Hindlimb muscle (tissue), 1 donor: Measurements from ENCODE around the gene NUP107. TPM values are rescaled to one million over a fixed set of nuclear protein-coding genes. Genes with fewer than 3 reads are reported as not detected.
"Not testable (repeated sequence)": the region's sequence is repeated elsewhere in the genome, so short reads cannot be mapped to it uniquely, and the experiment has no call there.

ENCODE experiments used
- DNase-seq: peaks from one replicate; pipeline ENCODE4 v3.0.0-alpha.2; 2013
- polyA plus RNA-seq: library from polyadenylated mRNA; unstranded; fragments of 120-200 nt; gene quantifications from one replicate; pipeline ENCODE4 v1.2.1, GENCODE V29; 2013; ENCODE audit not compliant: insufficient read length

NUP107 gene
- 38.9 TPM for polyA plus RNA-seq

DNA sequence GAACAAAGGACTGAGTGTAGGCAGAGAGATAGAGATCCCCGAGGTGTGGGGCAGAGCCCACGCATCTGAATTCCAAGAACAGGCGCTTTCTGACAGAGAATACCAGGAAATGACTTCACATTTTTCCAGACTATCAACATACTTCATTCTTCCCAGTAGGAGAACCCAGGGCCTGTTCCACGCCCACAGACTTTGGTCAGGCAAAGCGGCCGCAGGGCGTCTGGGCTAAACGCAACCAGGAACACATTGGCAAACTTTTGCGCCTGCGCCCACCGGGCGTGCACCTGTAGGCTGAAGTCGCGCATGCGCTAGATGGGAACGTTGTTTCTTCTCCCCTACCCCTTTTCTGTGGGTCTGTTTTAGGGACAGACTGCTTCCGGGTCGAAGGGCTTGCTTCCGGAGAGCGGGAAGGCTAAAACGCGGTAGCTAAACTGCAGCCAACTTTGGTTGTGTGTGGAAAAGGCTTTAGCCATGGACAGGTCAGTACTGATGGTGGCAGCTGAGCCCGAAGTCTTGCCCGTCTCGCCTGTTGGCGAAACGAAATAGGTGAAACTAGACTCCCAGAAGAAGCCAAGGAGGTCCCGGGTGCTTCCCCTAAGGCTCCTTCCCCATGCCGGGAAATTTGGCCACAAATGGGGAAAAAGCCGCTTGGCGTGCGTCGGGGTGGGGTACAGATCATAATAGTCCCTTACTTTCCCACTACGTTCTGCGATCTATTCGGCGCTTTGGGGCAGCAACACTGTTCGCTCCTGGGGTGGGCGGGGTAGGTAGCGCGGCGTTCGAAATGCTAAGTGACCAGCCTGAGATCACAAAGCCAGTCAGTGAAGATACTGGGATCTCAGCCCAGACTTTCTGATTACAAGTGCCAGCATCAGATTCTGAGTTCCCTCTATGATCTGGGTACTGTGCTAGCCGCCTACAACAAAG lies at the start of gene NUP107:
TSS of gene NUP107 (plus strand) at position 384 of the 927 bp plus-strand sequence. CDS start at position 472, 88 bp downstream.
- peak; percentile 98 for DNase-seq

DNA sequence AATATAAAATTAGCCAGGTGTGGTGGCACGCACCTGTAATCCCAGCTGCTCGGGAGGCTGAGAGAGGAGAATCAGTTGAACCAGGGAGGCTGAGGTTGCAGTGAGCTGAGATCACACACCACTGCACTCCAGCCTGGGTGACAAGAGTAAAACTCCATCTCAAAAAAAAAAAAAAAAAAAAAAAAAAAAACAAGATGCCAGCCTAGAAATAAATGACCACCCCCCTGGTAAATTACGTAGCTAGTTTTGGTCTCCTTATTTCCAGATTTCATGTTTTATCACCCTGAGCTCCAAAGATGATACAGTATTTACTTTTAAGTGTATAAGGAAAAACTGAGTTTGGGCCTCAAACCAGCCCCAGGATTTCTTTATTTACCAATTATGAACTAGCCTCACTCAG lies 49.3 kb upstream of the NUP107 start:
- DNase-seq = not testable (repeated sequence)

DNA sequence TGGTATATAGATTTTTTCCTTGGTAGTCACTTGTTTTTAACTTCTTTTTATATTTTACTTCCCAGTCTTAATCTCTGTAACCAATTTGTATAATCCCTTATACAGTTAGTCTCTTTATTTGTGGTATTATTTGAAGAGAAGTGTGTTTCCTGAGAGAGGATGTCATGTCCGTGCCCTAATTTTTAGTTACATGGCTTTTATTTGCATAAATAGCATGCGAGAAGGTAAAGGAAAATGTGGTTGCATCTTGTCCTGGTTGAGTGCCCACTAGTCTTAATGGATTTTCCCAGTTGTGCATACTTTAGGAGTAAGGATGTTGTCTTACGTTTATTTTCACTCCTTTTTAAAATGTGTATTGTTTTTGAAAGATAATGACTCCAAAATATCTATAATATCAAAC lies 48.6 kb upstream of the NUP107 start:
- no peak for DNase-seq

DNA sequence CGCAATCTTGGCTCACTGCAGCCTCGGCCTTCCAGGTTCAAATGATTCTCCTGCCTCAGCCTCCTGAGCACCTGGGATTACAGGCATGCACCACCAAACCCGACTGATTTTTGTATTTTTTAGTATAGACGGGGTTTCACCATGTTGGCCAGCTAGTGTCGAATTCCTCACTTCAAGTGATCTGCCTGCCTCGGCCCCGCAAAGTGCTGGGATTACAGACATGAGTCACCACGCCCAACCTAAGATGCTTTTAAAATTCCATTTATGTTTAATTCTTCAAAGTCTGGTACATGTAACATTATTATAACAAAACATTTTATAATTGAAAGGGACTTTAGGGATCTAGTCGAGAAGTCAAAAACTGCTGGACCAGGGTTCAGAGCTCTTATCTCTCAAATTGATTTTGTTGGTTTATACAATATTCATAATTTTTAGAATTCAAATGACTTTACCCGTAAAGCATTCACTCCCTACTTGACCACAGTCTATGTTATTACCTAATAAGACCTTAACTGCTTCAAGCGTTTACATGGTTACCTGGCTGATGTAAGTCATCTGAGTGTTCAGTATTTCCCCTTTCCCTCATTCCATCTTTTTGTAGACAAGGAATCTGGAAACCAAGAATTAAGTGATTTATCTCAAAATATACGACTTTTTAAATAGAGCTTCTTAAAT lies 47.9 kb upstream of the NUP107 start:
- no peak for DNase-seq

DNA sequence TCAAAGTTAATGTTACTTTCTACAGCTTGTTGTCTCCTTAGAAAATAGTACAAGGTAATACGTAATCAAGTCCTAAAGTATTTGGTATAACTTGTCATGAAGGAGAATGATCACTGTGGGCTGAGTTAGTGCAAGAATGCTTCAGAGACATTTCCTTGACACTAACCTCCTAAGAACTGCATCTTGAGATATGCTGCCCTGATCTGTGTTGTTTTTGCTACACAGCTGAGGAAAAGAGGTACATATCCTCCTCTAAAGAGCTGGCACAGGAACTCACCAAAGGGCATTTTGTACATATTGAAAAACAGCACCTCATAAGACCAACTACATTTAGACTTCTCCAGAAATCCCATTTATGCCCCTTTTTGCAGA lies 47.4 kb upstream of the NUP107 start:
- no peak for DNase-seq

DNA sequence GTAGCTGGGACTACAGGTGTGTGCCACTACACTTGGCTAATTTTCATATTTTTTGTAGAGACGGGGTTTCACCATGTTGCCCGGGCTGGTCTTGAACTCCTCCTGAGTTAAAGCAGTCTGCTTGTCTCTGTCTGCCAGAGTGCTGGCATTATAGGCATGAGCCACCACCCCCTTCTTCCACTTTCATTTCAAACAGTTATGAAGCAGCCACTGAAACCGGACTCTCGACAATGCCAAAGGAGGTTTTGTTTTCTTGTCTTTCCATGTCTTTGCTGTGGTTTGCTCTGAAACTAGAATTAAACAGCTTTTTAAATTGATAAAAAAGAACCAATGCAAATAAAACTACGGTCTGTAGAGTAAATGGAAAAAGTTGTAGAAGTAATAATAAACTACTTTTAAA lies 45.6 kb upstream of the NUP107 start:
- DNase-seq = no peak

DNA sequence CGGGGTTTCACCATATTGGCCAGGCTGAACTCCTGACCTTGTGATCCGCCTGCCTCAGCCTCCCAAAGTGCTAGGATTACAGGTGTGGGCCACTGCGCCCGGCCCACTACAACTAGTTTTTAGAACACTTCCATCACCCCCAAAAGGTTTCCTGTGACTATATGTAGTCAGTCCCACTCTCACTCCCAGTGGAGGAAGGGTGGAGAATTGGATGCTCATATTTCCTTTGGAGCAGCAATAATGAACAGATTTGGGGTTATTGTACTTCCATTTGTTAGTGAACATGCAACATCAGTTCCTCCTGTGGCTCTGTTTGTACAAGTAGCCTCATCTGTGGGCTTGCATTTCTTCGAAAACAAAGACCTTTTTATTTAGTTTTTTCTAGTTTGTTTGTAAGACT lies 40.3 kb upstream of the NUP107 start:
- DNase-seq = no peak

DNA sequence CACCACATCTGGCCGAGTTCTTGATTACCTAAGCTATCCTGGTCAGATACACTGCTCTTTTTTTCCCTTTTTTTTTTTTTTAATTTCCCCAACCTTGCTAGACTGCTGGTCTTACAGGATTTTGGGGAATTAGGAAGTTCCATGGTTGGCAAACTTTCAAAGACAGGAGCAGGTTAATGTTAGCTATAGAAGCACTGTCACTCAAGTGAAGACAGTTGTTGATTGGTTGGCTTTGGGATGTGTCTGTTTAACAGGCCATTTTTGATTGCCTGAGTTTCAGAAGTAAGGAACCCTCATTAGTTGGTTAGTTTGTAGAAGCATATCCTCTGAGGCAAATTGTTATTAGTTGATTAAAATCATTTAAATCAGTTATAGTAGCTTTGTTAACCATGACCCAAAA lies 39.3 kb upstream of the NUP107 start:
- no peak for DNase-seq

DNA sequence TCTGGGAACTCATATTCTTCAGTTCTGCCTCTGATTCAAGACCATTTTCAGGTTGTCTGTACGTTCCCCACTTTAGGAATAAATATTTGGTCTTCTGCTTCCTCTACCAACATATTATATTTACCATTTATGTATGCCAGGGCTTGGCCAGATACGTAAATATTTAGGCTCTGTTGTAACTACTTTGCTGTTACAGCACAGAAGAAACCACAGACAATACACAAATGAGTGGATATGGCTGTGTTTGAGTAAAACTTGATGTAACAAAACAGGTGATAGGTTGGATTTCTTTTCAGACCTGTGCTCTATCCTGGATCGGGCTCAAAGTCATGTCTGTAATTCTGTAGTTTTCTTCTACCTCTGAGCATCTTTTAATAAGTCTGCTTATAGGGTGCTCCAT lies 38.6 kb upstream of the NUP107 start:
- DNase-seq = no peak

DNA sequence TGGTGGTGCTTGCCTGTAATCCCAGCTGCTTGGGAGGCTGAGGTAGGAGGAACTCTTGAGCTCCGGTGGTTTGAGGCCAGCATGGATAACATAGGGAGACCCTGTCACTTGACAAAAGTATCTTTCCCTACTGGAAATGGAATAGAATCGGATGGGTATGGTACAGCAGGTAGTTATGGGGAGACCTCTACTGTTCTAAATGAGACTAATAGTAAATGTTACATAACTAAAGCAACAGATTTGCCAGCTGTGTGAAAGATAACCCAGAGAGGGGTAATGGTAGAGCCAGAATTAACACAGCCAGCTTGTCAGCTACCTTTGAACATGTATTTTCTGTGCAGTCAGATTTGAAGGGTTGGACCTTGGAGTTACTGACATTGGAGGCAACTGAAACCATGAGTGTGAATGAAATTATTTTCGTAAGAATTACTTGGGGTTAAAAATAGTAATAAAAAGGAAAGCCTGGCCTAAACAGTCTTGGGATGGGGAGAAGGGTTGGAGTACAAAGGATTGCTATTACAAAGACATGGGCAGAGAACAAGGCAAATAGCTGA lies 21.7 kb upstream of the NUP107 start:
- no peak for DNase-seq

DNA sequence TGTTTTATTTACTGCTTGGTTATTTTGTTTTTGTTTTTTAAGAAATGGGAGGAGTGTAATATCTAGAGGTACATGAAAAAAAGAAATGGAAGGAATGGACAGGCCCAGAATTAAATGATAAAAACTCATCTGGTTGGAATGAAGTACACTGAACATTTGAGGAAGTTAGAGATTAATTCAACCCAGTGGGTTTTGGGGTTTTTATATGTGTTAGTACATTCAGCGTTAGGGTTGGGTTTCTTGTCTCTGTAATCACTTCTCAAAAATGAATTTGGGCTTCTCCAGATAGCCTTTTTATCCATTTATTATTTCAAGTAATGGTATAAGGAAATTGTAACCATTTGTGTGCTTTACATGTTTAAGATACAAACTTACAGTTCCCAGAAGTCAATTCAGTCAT lies 19.5 kb upstream of the NUP107 start:
- no peak for DNase-seq

DNA sequence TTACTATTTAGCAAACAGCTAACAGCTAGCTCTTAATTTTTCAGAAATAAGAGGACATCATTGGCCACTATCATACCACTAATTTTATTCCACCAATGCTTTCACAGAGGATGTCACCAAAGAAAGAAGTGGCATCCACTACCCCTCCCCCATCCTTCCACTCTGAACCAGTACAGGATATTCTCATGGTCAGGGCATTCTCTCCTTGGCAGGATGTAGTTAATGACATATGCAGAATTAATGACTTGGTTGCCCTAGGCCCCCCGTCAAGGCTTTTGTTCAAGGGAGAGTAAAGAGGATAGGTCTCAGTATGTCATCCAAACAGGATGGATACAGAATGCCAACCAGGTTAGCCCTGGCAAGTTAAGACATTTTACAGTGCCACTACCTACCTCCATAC lies 18.9 kb upstream of the NUP107 start:
- no peak for DNase-seq

DNA sequence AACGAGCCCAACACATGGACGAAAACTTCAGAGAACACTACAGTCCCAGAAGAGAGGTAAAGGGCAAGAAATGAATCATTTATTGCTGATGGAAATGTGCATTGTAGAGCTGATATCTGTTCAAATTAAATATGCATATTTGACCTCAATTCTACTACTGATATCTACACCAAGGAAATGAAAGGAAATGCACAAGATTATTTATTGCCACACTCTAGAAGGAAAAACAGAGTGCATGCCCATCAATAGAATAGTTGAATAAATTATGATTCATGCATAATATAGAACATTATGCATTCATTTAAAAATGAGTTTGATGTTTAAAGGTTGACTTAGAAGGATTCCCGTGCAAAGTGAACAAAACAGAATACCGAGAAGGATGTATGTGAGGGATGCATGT lies 15.6 kb upstream of the NUP107 start:
- no peak for DNase-seq

DNA sequence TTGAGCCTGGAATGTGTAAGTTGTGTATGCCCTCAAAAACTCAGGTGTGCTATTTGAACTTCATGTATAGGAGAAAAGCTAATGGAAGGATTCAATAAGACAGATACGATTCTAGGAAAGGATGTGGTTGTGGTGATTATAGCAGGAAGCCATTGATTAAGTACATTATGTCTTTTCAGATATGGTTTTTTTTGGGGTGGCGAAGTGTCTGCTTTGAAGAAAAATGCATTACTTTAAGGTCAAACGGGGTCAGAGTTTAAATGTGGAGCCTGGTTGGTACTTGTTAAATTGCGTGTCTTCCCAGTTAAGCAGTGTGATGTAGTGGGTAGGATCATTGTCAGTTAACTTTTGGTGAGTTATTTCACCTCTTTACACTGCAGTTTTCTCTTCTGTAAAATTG lies 13.0 kb upstream of the NUP107 start:
- no peak for DNase-seq

DNA sequence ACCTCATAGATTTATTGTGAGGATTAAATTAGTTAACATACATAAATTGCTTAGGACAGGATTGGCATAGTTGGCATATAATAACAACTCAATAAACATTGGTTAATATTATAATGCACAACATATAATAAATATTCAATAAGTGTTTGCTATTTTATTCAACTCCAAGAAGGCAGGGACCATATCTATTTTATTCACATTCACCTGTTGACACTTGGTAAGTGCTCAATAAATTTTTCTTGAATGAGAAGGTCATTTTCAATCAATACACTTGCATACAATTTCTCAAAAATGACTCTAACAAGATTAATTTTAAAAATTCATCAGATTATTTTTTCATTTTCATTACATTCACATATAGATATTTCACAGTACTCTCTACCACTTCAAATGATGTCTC lies 12.4 kb upstream of the NUP107 start:
- no peak for DNase-seq

DNA sequence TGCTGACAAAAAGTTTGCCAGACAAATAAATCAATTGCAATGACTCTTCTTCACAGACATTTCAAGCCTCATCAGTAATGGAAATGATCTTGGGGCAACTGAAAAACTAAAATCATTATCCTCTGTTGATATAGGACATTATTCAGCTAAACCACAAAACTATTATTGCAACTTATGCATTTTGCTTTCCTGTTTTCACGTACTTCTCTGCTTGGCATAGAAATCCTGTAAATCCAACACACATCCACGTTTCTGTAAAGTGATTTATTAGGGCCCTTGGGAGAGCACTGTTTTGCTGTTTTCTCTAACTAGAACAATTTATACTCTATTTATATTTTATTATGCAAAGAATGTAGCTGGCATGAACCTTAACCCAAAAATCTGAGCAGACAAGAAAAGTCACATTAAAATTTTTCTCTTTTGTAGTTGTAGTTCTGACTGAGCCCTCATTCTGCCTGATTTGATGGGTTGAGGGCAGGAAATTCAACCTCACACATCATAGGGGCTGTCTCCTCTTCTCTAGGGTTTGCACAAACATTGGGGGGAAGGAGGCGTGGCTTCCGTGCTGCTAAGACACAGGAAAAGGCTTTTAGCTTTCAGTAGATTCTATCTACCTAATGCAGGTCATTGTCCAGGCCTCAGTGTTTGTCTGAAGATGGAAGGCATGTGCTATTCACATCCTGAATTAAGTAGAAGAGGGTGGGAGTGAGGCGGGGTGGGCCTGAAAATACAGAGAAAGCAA lies 11.5 kb upstream of the NUP107 start:
- no peak for DNase-seq

DNA sequence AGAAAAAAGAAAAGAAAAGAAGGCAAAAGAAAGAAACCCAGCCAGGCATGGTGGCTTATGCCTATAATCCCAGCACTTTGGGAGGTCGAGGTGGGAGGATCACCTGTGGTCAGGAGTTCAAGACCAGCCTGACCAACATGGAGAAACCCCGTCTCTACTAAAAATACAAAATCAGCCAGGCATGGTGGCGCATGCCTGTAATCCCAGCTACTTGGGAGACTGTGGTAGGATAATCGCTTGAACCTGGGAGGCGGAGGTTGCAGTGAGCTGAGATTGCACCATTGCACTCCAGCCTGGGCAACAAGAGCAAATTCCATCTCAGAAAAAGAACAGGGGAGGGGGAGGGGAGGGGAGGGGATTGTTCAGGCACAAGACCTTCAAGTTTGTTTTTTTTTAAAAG lies 9.9 kb upstream of the NUP107 start:
- DNase-seq = not testable (repeated sequence)

DNA sequence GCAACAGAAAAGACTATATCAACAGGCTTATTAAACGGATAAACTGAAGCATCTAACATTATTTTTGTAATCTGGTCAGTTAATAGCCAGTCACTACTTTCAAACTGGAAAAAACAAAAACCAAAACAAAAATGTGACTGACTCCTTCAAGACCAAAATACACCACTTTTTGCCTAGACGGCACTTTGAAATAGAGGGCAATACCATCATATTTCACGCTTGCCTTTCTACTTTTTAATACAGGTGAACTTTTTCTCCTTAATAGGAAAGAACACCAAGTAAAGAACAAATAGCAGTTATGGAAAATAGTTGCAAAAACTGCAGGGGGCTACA lies 550 bp upstream of the NUP107 start:
- no peak for DNase-seq

DNA sequence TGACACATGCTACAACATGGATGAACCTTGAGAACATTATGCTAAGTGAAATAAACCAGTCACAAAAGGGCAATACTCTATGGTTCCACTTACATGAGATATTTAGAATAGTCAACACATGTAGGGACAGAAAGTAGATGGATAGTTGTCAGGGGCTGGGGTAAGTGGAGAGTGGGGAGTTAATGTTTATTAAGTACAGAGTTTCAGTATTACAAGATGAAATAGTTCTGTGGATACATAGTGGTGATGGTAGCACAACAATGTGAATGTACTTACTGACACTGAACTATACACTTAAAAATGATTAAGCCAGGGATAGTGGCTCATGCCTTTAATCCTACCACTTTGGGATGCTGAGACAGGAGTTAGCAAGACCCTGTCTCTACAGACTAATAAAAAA lies 8.7 kb downstream of the NUP107 start:
- DNase-seq = no peak

DNA sequence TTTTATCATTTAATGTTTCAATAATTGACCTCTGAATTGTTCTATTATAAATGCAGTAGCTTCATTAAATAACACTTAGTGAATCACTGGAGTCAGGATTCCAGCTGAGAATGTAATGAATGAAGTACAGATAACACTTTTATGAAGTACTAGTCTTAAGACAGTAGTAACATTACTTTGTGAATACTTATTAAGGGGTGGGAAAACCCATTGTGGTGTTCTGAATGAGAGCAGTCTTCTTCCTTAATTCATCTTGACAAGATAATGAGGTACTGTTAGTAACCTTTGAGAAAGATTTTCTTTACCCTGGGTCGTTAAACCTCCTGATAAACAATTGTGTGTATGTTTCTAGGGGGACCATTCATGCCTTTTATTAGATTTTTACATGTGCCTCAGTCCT lies 12.7 kb downstream of the NUP107 start:
- DNase-seq = no peak

DNA sequence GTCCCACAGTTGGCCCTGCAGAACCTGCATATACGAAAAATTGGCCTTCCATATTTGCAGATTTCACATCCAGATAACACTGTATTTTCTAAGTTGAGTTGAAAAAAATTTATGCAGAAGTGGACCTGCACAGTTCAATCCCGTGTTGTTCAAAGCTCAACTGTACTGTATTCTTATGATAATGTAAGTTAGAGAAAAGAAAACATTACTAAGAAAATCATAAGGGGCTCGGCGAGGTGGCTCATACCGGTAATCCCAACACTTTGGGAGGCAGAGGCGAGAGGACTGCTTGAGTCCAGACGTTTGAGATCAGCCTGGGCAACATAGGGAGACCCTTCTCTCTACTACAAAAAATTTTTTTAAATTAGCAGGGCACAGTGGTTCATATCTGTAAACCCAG lies 41.0 kb downstream of the NUP107 start:
- DNase-seq = no peak

DNA sequence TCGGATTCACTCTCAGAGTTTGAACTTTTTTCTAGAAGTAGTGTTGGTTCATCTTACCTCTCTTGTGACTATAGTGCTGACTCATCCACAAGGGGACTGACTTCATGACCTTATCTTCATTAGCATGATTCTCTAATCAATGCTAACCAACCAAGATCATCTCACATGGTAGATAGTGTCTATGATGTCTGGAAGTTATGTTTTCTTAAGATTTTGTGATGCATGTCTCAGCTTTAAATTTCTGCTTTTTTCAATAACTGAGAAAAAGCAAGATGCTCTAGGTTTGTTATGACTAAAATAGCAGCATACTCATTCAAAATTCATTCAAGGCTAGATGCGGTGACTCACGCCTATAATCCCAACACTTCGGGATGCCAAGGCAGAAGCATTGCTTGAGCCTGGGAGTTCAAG lies 46.9 kb downstream of the NUP107 start:
- no peak for DNase-seq

DNA sequence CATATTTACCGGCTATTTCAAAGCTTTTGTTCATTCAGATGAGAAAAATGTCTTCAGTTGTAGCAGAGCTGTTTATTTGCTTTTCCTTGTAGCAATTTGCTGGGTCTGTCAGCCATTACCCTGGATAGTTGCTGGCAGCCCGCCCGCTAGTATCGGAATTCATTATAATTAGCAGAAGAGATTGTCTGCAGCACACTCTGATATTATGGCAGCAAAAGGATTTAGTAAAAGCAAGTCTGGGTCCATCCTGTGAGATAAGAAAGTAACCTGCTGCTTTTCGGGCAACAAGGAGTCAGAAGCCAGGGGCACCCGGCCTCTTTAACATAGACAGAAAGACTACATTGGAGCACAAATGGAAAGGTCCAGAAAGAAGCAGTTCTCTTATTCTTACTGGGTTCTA lies 53.1 kb downstream of the NUP107 start:
- DNase-seq = no peak
